Astrocyte (in vitro differentiated cells and primary cell): Measurements from ENCODE around the gene GALNT6. TPM values are rescaled to one million over a fixed set of nuclear protein-coding genes. Genes with fewer than 3 reads are reported as not detected.

Experiments used
- DNase-seq: peaks from one replicate; pipeline ENCODE4 v3.0.0-alpha.2; 2010; ENCODE audit warnings: low read depth
- FAIRE-seq: peaks from 2 replicates; lab custom pipeline; 2011; peaks lifted over from hg19 to GRCh38; lab: Jason Lieb, UNC
- H2AFZ ChIP-seq: 2 replicates; pipeline ENCODE4 v1.6.0; 2012; ENCODE audit warnings: low read depth, low read length, inconsistent platforms
- H3K27ac ChIP-seq: 2 replicates; pipeline ENCODE4 v1.5.1; 2011; ENCODE audit warnings: low read depth, low read length, inconsistent platforms
- H3K27me3 ChIP-seq: 2 replicates; pipeline ENCODE4 v1.6.0; 2011; ENCODE audit warnings: low read length, inconsistent platforms; ENCODE audit not compliant: insufficient read depth
- H3K36me3 ChIP-seq: 2 replicates; pipeline ENCODE4 v1.5.1; 2011; ENCODE audit warnings: low read length, inconsistent platforms; ENCODE audit not compliant: insufficient read depth
- H3K4me1 ChIP-seq: 2 replicates; pipeline ENCODE4 v1.5.1; 2011; ENCODE audit warnings: low read length, inconsistent platforms; ENCODE audit not compliant: insufficient read depth
- H3K4me2 ChIP-seq: 2 replicates; pipeline ENCODE4 v1.6.0; 2012; ENCODE audit warnings: low read length, inconsistent platforms
- H3K4me3 ChIP-seq: 2 replicates; pipeline ENCODE4 v1.5.1; 2011; ENCODE audit warnings: low read depth, mild to moderate bottlenecking, low read length, inconsistent platforms; ENCODE audit not compliant: insufficient read depth
- H3K79me2 ChIP-seq: 2 replicates; pipeline ENCODE4 v1.6.0; 2012; ENCODE audit warnings: mild to moderate bottlenecking, low read length, inconsistent platforms; ENCODE audit not compliant: insufficient read depth
- H3K9ac ChIP-seq: 2 replicates; pipeline ENCODE4 v1.6.0; 2012; ENCODE audit warnings: mild to moderate bottlenecking, low read length, inconsistent platforms
- H3K9me3 ChIP-seq: 2 replicates; pipeline ENCODE4 v1.5.1; 2012; ENCODE audit warnings: low read depth, mild to moderate bottlenecking, low read length, inconsistent platforms; ENCODE audit not compliant: insufficient read depth
- H4K20me1 ChIP-seq: 2 replicates; pipeline ENCODE4 v1.6.0; 2012; ENCODE audit warnings: low read length, inconsistent platforms; ENCODE audit not compliant: insufficient read depth
- H3K27ac Mint-ChIP-seq: one replicate; pipeline ENCODE4 v1.8.0; 2021; ENCODE audit warnings: mild to moderate bottlenecking, mixed read lengths; ENCODE audit not compliant: unreplicated experiment
- H3K27me3 Mint-ChIP-seq: one replicate; pipeline ENCODE4 v1.8.0; 2021; ENCODE audit warnings: low read depth, mixed read lengths; ENCODE audit not compliant: unreplicated experiment
- H3K36me3 Mint-ChIP-seq: one replicate; pipeline ENCODE4 v1.8.0; 2021; ENCODE audit warnings: low read depth, mixed read lengths; ENCODE audit not compliant: unreplicated experiment
- H3K4me1 Mint-ChIP-seq: one replicate; pipeline ENCODE4 v1.8.0; 2021; ENCODE audit warnings: low read depth, mixed read lengths; ENCODE audit not compliant: unreplicated experiment
- H3K4me3 Mint-ChIP-seq: one replicate; pipeline ENCODE4 v1.8.0; 2021; ENCODE audit warnings: mild to moderate bottlenecking, moderate library complexity, mixed read lengths; ENCODE audit not compliant: unreplicated experiment
- H3K9me3 Mint-ChIP-seq: one replicate; pipeline ENCODE4 v1.8.0; 2021; ENCODE audit warnings: mild to moderate bottlenecking, mixed read lengths; ENCODE audit not compliant: unreplicated experiment
- EZH2 ChIP-seq: IDR thresholded peaks from 2 replicates; pipeline ENCODE4 v1.6.1; 2012; ENCODE audit warnings: mild to moderate bottlenecking, low read length, inconsistent platforms; ENCODE audit not compliant: insufficient read depth
- total RNA-seq: library from RNA; stranded (reverse); gene quantifications from 2 replicates; pipeline ENCODE4 v1.2.1, GENCODE V29; 2021
- TF ChIP-seq, protein P1 (sequence below): IDR thresholded peaks from 2 replicates; pipeline ENCODE4 v1.5.1; 2011; ENCODE audit warnings: low read depth, mild to moderate bottlenecking, inconsistent platforms, low read length, moderate library complexity; ENCODE audit not compliant: insufficient read depth

Gene GALNT6
- total RNA-seq, 1 donor from 2014 or later = 13.8 TPM

DNA sequence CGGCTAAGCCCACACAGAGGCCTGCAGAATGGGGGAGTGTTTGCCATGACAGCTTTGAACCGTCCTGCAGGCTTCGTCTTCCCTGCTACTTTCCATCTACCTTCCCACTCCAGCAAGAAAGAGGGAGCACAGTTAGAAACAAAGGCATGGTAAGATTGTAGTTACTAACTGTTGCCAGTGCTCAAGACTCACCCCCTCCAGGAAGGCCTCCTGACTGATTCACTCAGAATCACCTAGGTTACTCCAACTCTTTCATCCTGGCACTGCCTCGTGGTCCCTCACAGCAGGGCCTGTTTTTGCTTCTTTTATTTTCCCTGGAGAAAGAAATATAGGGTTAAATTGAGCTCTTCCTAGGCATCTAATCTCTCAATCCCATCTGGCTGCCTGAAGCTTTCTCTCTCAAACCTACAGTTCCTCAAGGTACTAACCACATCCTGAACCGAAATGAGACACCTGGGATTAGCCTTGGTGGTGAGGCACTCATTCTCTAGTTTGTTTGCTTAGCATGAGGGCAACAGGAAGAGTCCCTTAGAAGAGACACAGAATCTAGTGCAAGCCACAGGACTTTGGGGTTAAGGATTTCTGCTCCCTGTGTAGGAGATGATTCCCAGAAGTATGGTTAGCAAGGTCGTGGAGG lies 7.8 kb downstream of the GALNT6 start:
- no peak overlapping the region for H3K4me3 Mint-ChIP-seq
- FAIRE-seq (no peak), DNase-seq (no peak)
- Histone ChIP-seq H3K36me3 (no peaks in the 10 kb centered on the region), H3K27me3 (no peaks in the 10 kb centered on the region), H3K79me2 (no peaks in the 10 kb centered on the region), H3K9me3 (no peaks in the 10 kb centered on the region), H3K9ac (no peak overlapping the region), H3K27ac (no peak overlapping the region), H3K4me2 (peak overlapping the region; percentile 26), H4K20me1 (no peaks in the 10 kb centered on the region), H2AFZ (no peak overlapping the region), H3K4me3 (no peak overlapping the region), H3K4me1 (peaks cover 23% of the 10 kb centered on the region)
- H3K27me3 Mint-ChIP-seq = peaks cover 3% of the 10 kb centered on the region
- peaks cover 2% of the 10 kb centered on the region for H3K9me3 Mint-ChIP-seq
- H3K36me3 Mint-ChIP-seq = peaks cover 6% of the 10 kb centered on the region
- no peak for TF ChIP-seq EZH2
- H3K27ac Mint-ChIP-seq = no peak overlapping the region
- peaks cover 20% of the 10 kb centered on the region for H3K4me1 Mint-ChIP-seq

DNA sequence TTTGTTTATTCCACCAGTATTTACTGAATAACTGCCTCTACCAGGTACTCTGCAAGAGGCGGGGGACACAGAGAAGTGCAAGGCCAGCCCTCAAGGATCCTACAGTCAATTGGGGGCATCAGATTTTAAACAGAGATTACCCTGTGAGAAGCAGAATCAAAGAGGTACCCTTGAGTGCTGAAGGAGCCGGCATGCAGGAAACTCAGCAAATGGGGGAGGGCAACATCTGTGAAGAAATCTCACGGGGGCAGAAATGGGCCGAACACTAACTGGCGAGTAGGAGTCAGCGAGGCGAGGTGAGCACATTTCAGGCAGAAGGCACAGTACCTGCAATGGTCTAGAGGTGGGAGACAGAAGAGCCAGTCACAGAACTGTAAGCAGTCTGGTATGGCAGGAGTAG lies 9.0 kb downstream of the GALNT6 start:
- no peak for DNase-seq
- no peak for TF ChIP-seq EZH2
- TF ChIP-seq, protein P1, sequence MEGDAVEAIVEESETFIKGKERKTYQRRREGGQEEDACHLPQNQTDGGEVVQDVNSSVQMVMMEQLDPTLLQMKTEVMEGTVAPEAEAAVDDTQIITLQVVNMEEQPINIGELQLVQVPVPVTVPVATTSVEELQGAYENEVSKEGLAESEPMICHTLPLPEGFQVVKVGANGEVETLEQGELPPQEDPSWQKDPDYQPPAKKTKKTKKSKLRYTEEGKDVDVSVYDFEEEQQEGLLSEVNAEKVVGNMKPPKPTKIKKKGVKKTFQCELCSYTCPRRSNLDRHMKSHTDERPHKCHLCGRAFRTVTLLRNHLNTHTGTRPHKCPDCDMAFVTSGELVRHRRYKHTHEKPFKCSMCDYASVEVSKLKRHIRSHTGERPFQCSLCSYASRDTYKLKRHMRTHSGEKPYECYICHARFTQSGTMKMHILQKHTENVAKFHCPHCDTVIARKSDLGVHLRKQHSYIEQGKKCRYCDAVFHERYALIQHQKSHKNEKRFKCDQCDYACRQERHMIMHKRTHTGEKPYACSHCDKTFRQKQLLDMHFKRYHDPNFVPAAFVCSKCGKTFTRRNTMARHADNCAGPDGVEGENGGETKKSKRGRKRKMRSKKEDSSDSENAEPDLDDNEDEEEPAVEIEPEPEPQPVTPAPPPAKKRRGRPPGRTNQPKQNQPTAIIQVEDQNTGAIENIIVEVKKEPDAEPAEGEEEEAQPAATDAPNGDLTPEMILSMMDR = no peak
- no peak overlapping the region for H3K27ac Mint-ChIP-seq

DNA sequence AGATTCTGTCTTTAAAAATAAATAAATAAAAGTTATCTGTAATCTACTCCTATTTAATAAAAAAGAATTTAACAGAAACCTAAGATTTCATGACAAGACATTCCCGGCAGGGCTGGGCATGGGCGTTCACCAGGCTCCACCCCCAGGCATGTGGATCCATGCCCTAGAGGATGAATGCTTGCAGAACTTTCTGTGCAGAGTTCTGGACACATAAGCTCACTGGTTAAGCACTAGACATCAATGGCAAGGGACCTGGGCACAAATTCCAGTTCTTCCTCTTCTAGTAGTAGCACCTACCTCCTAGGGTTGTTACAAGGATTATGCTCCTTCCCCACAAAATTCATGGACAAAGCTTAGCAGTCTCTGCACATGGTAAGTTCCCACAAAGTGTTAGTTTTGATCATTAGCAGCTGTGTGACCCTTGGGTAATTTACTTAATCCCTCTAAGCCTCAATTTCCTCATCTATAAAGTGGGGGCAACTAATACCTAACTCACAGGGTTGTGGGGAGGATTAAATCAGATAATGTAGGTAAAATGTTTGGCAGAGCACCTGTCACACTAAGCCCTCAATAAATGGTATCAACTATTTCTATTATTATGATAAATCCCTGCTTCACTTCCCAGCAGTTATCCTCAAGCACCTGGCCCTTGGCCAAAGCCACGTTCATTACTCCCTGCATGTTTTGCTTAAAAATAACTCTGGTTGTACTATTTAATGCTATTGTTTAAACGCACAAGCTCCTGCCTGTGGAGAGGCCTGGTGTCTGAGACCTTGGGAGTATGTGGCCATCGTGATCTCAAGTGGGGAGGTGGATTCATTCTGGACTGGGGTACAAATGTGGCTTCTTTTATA lies 9.8 kb downstream of the GALNT6 start:
- H3K27me3 Mint-ChIP-seq = peaks cover 3% of the 10 kb centered on the region
- H3K9ac ChIP-seq = no peak overlapping the region

More for the DNA sequence above, 9.0 kb downstream of the GALNT6 start:
- Histone ChIP-seq H3K4me3 (no peak overlapping the region), H3K79me2 (no peaks in the 10 kb centered on the region), H4K20me1 (no peaks in the 10 kb centered on the region), H3K27ac (no peak overlapping the region), H3K9ac (no peak overlapping the region), H3K4me2 (no peak overlapping the region), H3K9me3 (no peaks in the 10 kb centered on the region), H2AFZ (no peak overlapping the region), H3K36me3 (no peaks in the 10 kb centered on the region), H3K4me1 (peaks cover 17% of the 10 kb centered on the region), H3K27me3 (no peaks in the 10 kb centered on the region)
- no peak overlapping the region for H3K4me3 Mint-ChIP-seq
- peaks cover 3% of the 10 kb centered on the region for H3K27me3 Mint-ChIP-seq
- H3K9me3 Mint-ChIP-seq = peaks cover 2% of the 10 kb centered on the region
- peaks cover 13% of the 10 kb centered on the region for H3K36me3 Mint-ChIP-seq
- FAIRE-seq = no peak
- peaks cover 15% of the 10 kb centered on the region for H3K4me1 Mint-ChIP-seq

More for the DNA sequence above, 9.8 kb downstream of the GALNT6 start:
- Histone ChIP-seq H4K20me1 (no peaks in the 10 kb centered on the region), H3K9me3 (no peaks in the 10 kb centered on the region), H3K79me2 (no peaks in the 10 kb centered on the region), H3K27ac (no peak overlapping the region), H3K4me1 (peaks cover 17% of the 10 kb centered on the region), H3K4me3 (no peak overlapping the region), H3K4me2 (no peak overlapping the region), H3K27me3 (no peaks in the 10 kb centered on the region), H3K36me3 (no peaks in the 10 kb centered on the region), H2AFZ (no peak overlapping the region)
- Mint-ChIP-seq H3K4me3 (no peak overlapping the region), H3K27ac (no peak overlapping the region), H3K4me1 (peaks cover 13% of the 10 kb centered on the region), H3K36me3 (peaks cover 13% of the 10 kb centered on the region), H3K9me3 (peaks cover 2% of the 10 kb centered on the region)
- TF ChIP-seq, protein P1 = no peak
- TF ChIP-seq EZH2 = no peak
- FAIRE-seq (no peak), DNase-seq (peak; percentile 55)
